GM19468 (cell line): ENCODE results near the gene LAMP1.
"Not testable (repeated sequence)": the region's sequence is repeated elsewhere in the genome, so short reads cannot be mapped to it uniquely, and the experiment has no call there.

Experiments used
- ATAC-seq: cut with Tn5 transposase; IDR thresholded peaks from one replicate; pipeline ENCODE4 v1.9.1; 2021; ENCODE audit warnings: mild to moderate bottlenecking, moderate library complexity, moderate number of reproducible peaks; ENCODE audit not compliant: unreplicated experiment; ENCODE audit errors: extremely low read depth

The LAMP1 gene

GRCh38 chr13:113371701-113372100 lies 74.7 kb downstream of the LAMP1 start:
- not testable (repeated sequence) for ATAC-seq
